IMR-90 (cell line): ENCODE data around the gene CFAP73. TPM values are rescaled to one million over a fixed set of nuclear protein-coding genes. Genes with fewer than 3 reads are reported as not detected.

Source experiments
- ATAC-seq: fragments of 200-7000 bp; cut with Tn5 transposase; 2 replicates; pipeline ENCODE4 v1.9.1; 2020; ENCODE audit warnings: low read depth, mild to moderate bottlenecking, moderate library complexity
- BruUV-seq: library from RNA; stranded (reverse); fragments of 400-500 nt; replicated peaks from 2 replicates; lab custom pipeline; 2021; lab: Mats Ljungman, UMichigan
- CTCF ChIA-PET: fragments of 300-600 bp; formaldehyde crosslinking; extraction: SDS; loops from one replicate; lab custom pipeline; 2021; ENCODE audit warnings: antibody characterized with exemption; lab: Yijun Ruan, JAX
- POLR2A ChIA-PET: fragments of 300-600 bp; sonication (Branson Sonifier 250); formaldehyde crosslinking; loops from one replicate; lab custom pipeline; 2022; ENCODE audit warnings: antibody characterized with exemption; ENCODE audit not compliant: unreplicated experiment; lab: Charles Lee
- DNase-seq: peaks from one replicate; pipeline ENCODE4 v3.0.0; 2013
- H2AFZ ChIP-seq: replicated peaks from 2 replicates; pipeline ENCODE3; 2013; ENCODE audit warnings: low read length, mild to moderate bottlenecking; ENCODE audit not compliant: poor library complexity
- H2AK5ac ChIP-seq: 2 replicates; pipeline ENCODE4 v1.6.1; 2013; ENCODE audit warnings: low read depth, low read length, inconsistent platforms
- H2AK9ac ChIP-seq: replicated peaks from 2 replicates; pipeline ENCODE3; 2013; ENCODE audit warnings: mild to moderate bottlenecking, low read depth, low read length, moderate library complexity; ENCODE audit not compliant: poor library complexity
- H2BK120ac ChIP-seq: 2 replicates; pipeline ENCODE4 v1.6.1; 2013; ENCODE audit warnings: low read depth, low read length, inconsistent platforms
- H2BK15ac ChIP-seq: 3 replicates; pipeline ENCODE4 v1.6.1; 2013; ENCODE audit warnings: low read depth, low read length, inconsistent platforms
- H2BK20ac ChIP-seq: 2 replicates; pipeline ENCODE4 v1.6.1; 2013; ENCODE audit warnings: low read depth, mild to moderate bottlenecking, inconsistent platforms, low read length, moderate library complexity
- H2BK5ac ChIP-seq: 2 replicates; pipeline ENCODE4 v1.6.1; 2013; ENCODE audit warnings: mild to moderate bottlenecking, low read depth, low read length, inconsistent platforms; ENCODE audit not compliant: poor library complexity, severe bottlenecking
- H3K14ac ChIP-seq: replicated peaks from 2 replicates; pipeline ENCODE4 v1.6.1; 2013; ENCODE audit warnings: low read depth, low read length, inconsistent platforms
- H3K18ac ChIP-seq: 2 replicates; pipeline ENCODE4 v1.6.1; 2013; ENCODE audit warnings: low read depth, low read length, control low read depth
- H3K23ac ChIP-seq: 2 replicates; pipeline ENCODE4 v1.6.1; 2013; ENCODE audit warnings: low read depth, low read length, inconsistent platforms
- H3K27ac ChIP-seq: 2 replicates; pipeline ENCODE4 v1.5.1; 2013; ENCODE audit warnings: mild to moderate bottlenecking, control low read depth, low read length; ENCODE audit not compliant: insufficient read depth
- H3K27me3 ChIP-seq: 2 replicates; pipeline ENCODE4 v1.6.1; 2013; ENCODE audit warnings: low read length; ENCODE audit not compliant: control insufficient read depth, insufficient read depth
- H3K36me3 ChIP-seq: 2 replicates; pipeline ENCODE4 v1.6.1; 2013; ENCODE audit warnings: low read length, mixed read lengths; ENCODE audit not compliant: control insufficient read depth, insufficient read depth
- H3K4ac ChIP-seq: 2 replicates; pipeline ENCODE4 v1.6.1; 2013; ENCODE audit warnings: low read depth, low read length, inconsistent platforms
- H3K4me1 ChIP-seq: 2 replicates; pipeline ENCODE4 v1.6.1; 2013; ENCODE audit warnings: low read length, mixed read lengths; ENCODE audit not compliant: control insufficient read depth, insufficient read depth
- H3K4me2 ChIP-seq: 2 replicates; pipeline ENCODE4 v1.6.1; 2013; ENCODE audit warnings: low read depth, mild to moderate bottlenecking, control low read depth, low read length, moderate library complexity
- H3K4me3 ChIP-seq: 2 replicates; pipeline ENCODE4 v1.5.1; 2013; ENCODE audit warnings: low read depth, mild to moderate bottlenecking, control low read depth, low read length, moderate library complexity; ENCODE audit not compliant: insufficient read depth
- H3K56ac ChIP-seq: 2 replicates; pipeline ENCODE4 v1.6.1; 2013; ENCODE audit warnings: low read length, inconsistent platforms; ENCODE audit not compliant: insufficient read depth; ENCODE audit errors: extremely low read depth
- H3K79me1 ChIP-seq, 2 experiments: 2 replicates each; pipeline ENCODE4 v1.6.1; 2013; ENCODE audit warnings: low read length in 2 of 2, inconsistent platforms in 1 of 2, low read depth in 1 of 2
- H3K9ac ChIP-seq: 2 replicates; pipeline ENCODE4 v1.6.1; 2013; ENCODE audit warnings: low read depth, low read length, control low read depth
- H3K9me1 ChIP-seq: 2 replicates; pipeline ENCODE4 v1.6.1; 2013; ENCODE audit warnings: low read length, inconsistent platforms; ENCODE audit not compliant: insufficient read depth
- H3K9me3 ChIP-seq: 2 replicates; pipeline ENCODE4 v1.6.1; 2013; ENCODE audit warnings: low read length; ENCODE audit not compliant: control insufficient read depth, insufficient read depth
- H4K20me1 ChIP-seq: 2 replicates; pipeline ENCODE4 v1.6.1; 2013; ENCODE audit warnings: low read length, inconsistent platforms; ENCODE audit not compliant: insufficient read depth
- H4K5ac ChIP-seq: 2 replicates; pipeline ENCODE4 v1.6.1; 2013; ENCODE audit warnings: mild to moderate bottlenecking, low read depth, low read length, control low read depth
- H4K8ac ChIP-seq, 2 experiments: 2 replicates each; pipeline ENCODE4 v1.6.1; 2013; ENCODE audit warnings: low read depth in 2 of 2, low read length in 2 of 2, control low read depth in 1 of 2, inconsistent platforms in 1 of 2
- H4K91ac ChIP-seq: 2 replicates; pipeline ENCODE4 v1.6.1; 2013; ENCODE audit warnings: low read depth, low read length, inconsistent platforms; ENCODE audit not compliant: insufficient read depth
- CHD1 ChIP-seq: IDR thresholded peaks from 2 replicates; pipeline ENCODE4 v1.6.1; 2012; ENCODE audit warnings: low read depth, low read length, improper control_type of control experiment
- MAZ ChIP-seq: IDR thresholded peaks from 2 replicates; pipeline ENCODE4 v1.6.1; 2012; ENCODE audit warnings: low read depth, mild to moderate bottlenecking, low read length, improper control_type of control experiment, moderate library complexity, borderline replicate concordance
- RAD21 ChIP-seq: IDR thresholded peaks from 2 replicates; pipeline ENCODE4 v1.6.1; 2012; ENCODE audit warnings: low read length, improper control_type of control experiment
- RFX5 ChIP-seq: IDR thresholded peaks from 2 replicates; pipeline ENCODE4 v1.8.0; 2012; ENCODE audit warnings: low read depth, mild to moderate bottlenecking, low read length, moderate library complexity
- WGBS, 2 experiments: methylation state at CpG; one replicate each; pipeline versions ENCODE4 v1.1.5 to v1.1.7; 2013; ENCODE audit warnings: missing lambda C conversion rate in 2 of 2; ENCODE audit not compliant: insufficient read length in 1 of 2; ENCODE audit errors: extremely low coverage in 2 of 2; 5-methylcytosine and 5-hydroxymethylcytosine counted together
- dilution Hi-C: fragments of 300-500 bp; cut with HindIII; formaldehyde crosslinking; loops from one replicate; pipeline ENCODE4 v1.14.3; 2018; ENCODE audit warnings: low sequenced_read_pairs; ENCODE audit not compliant: unreplicated experiment
- in situ Hi-C: fragments of 300-500 bp; cut with MboI; formaldehyde crosslinking; loops from 3 replicates; pipeline ENCODE4 v1.14.3; 2019; ENCODE audit warnings: low sequenced_read_pairs, inconsistent platforms, mixed read lengths
- intact Hi-C: fragments of 100-400 bp; cut with micrococcal nuclease; formaldehyde crosslinking; loops from 2 replicates; pipeline ENCODE4 v1.10.0; 2022
- polyA plus RNA-seq, 3 experiments: library from polyadenylated mRNA; depleted of rRNA; stranded (reverse); fragments of >200 nt; gene quantifications; 2 replicates each; pipeline ENCODE4 v1.2.3, GENCODE V29; 2012; ENCODE audit warnings: low replicate concordance in 1 of 3
- total RNA-seq: library from RNA; depleted of rRNA; stranded (reverse); fragments of >200 nt; gene quantifications from 2 replicates; pipeline ENCODE4 v1.2.3, GENCODE V29; 2012
- TF ChIP-seq, protein P1 (sequence below): fragments of 150-350 bp; IDR thresholded peaks from 2 replicates; pipeline ENCODE4 v1.6.1; 2017; ENCODE audit warnings: mild to moderate bottlenecking, antibody characterized with exemption, low read length, low read depth
- TF ChIP-seq, protein P2 (sequence below): conservative IDR thresholded peaks from 2 replicates; pipeline ENCODE4 v1.5.1; 2012; ENCODE audit warnings: mild to moderate bottlenecking, low read depth, low read length, improper control_type of control experiment

The CFAP73 gene
- total and polyA plus RNA-seq, 2 of the 4 experiments (the other 2 are of a cell fraction) = not detected

GRCh38 chr12:113106361-113106760 is 43.2 kb upstream of the CFAP73 start:
- no peaks in the 10 kb centered on the region for H4K20me1 ChIP-seq

More at GRCh38 chr12:113106361-113106760, 43.2 kb upstream of the CFAP73 start:
- H3K4me3 ChIP-seq = no peak overlapping the region
- H3K36me3 ChIP-seq = no peaks in the 10 kb centered on the region
- no peak overlapping the region for H2BK120ac ChIP-seq
- no peaks in the 10 kb centered on the region for H3K4me1 ChIP-seq
- H4K91ac ChIP-seq = no peak overlapping the region
- H2AK5ac ChIP-seq = no peak overlapping the region
- H2AK9ac ChIP-seq = no peak overlapping the region
- H3K56ac ChIP-seq = no peak overlapping the region
- H3K23ac ChIP-seq = no peak overlapping the region
- H3K9me3 ChIP-seq = no peaks in the 10 kb centered on the region
- no peaks in the 10 kb centered on the region for H3K9me1 ChIP-seq
- H2BK15ac ChIP-seq = no peak overlapping the region
- H4K5ac ChIP-seq = no peak overlapping the region
- H3K18ac ChIP-seq = no peak overlapping the region
- in situ Hi-C loops (no loop called here), intact Hi-C loops (no loop called here), dilution Hi-C loops (no loop called here)
- H3K79me1 ChIP-seq = no peaks in the 10 kb centered on the region
- no peak overlapping the region for H3K4ac ChIP-seq
- POLR2A ChIA-PET = no interaction called here
- H2BK5ac ChIP-seq = no peak overlapping the region
- WGBS, 2 experiments = 14% methylated on average over 1 of the region's 1 CpG; no CpG with 5 or more reads in 1 of the 2 experiments
- H3K27ac ChIP-seq = no peak overlapping the region
- no peak overlapping the region for H2AFZ ChIP-seq
- H3K27me3 ChIP-seq = peaks cover 5% of the 10 kb centered on the region; the same call in 1 of the 2 replicates
- no peak for ATAC-seq
- H4K8ac ChIP-seq = no peak overlapping the region
- TF ChIP-seq, protein P1, sequence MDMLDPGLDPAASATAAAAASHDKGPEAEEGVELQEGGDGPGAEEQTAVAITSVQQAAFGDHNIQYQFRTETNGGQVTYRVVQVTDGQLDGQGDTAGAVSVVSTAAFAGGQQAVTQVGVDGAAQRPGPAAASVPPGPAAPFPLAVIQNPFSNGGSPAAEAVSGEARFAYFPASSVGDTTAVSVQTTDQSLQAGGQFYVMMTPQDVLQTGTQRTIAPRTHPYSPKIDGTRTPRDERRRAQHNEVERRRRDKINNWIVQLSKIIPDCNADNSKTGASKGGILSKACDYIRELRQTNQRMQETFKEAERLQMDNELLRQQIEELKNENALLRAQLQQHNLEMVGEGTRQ = no peak
- no peak for TF ChIP-seq RFX5
- TF ChIP-seq, protein P2, sequence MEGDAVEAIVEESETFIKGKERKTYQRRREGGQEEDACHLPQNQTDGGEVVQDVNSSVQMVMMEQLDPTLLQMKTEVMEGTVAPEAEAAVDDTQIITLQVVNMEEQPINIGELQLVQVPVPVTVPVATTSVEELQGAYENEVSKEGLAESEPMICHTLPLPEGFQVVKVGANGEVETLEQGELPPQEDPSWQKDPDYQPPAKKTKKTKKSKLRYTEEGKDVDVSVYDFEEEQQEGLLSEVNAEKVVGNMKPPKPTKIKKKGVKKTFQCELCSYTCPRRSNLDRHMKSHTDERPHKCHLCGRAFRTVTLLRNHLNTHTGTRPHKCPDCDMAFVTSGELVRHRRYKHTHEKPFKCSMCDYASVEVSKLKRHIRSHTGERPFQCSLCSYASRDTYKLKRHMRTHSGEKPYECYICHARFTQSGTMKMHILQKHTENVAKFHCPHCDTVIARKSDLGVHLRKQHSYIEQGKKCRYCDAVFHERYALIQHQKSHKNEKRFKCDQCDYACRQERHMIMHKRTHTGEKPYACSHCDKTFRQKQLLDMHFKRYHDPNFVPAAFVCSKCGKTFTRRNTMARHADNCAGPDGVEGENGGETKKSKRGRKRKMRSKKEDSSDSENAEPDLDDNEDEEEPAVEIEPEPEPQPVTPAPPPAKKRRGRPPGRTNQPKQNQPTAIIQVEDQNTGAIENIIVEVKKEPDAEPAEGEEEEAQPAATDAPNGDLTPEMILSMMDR = no peak
- no peak for TF ChIP-seq CHD1
- no peak for TF ChIP-seq MAZ
- TF ChIP-seq RAD21 = no peak
- no peak overlapping the region for H3K4me2 ChIP-seq
- H2BK20ac ChIP-seq = no peak overlapping the region
- no peak overlapping the region for H3K14ac ChIP-seq
- no TSS peak for BruUV-seq
- no peak overlapping the region for H3K9ac ChIP-seq
- no peak for DNase-seq
- CTCF ChIA-PET = no interaction called here
